ENCODE results near the gene SLC10A2.

The SLC10A2 gene

GRCh38 chr13:103044056-103044455 lies 22.2 kb downstream of the SLC10A2 start:
- in situ Hi-C loops (cut with HindIII; ENCODE audit: low pct_ligation_motif_present, low sequenced_read_pairs), result no loop called here
- TF ChIP-seq CTCF (IDR thresholded peaks at IDR 0.05; ENCODE audit: low read depth, low read length, missing control alignments), result no peak
- no peaks in the 10 kb centered on the region for H3K27me3 ChIP-seq (replicated peaks)

GRCh38 chr13:103040006-103040405 lies 26.2 kb downstream of the SLC10A2 start:
- in situ Hi-C loops (cut with HindIII; ENCODE audit: low pct_ligation_motif_present, low sequenced_read_pairs), result no loop called here
- no peak overlapping the region for H3K4me3 ChIP-seq (ENCODE audit: low read depth, low read length)
- H3K27ac ChIP-seq, result no peak overlapping the region
- no peaks in the 10 kb centered on the region for H3K36me3 ChIP-seq (replicated peaks)
- TF ChIP-seq CTCF (IDR thresholded peaks at IDR 0.05; ENCODE audit: low read depth, low read length, missing control alignments), result no peak
- DNase-seq, result no peak
- H3K27me3 ChIP-seq (replicated peaks), result no peaks in the 10 kb centered on the region

More at GRCh38 chr13:103044056-103044455, 22.2 kb downstream of the SLC10A2 start:
- no peaks in the 10 kb centered on the region for H3K36me3 ChIP-seq (replicated peaks)
- no peak overlapping the region for H3K4me3 ChIP-seq (ENCODE audit: low read depth, low read length)
- DNase-seq, result no peak
- no peak overlapping the region for H3K27ac ChIP-seq

GRCh38 chr13:103039183-103039582 lies 27.0 kb downstream of the SLC10A2 start:
- TF ChIP-seq CTCF (IDR thresholded peaks at IDR 0.05; ENCODE audit: low read depth, low read length, missing control alignments), result no peak
- no peaks in the 10 kb centered on the region for H3K36me3 ChIP-seq (replicated peaks)
- H3K27ac ChIP-seq, result no peak overlapping the region
- DNase-seq, result no peak
- in situ Hi-C loops (cut with HindIII; ENCODE audit: low pct_ligation_motif_present, low sequenced_read_pairs), result no loop called here
- H3K4me3 ChIP-seq (ENCODE audit: low read depth, low read length), result no peak overlapping the region
- no peaks in the 10 kb centered on the region for H3K27me3 ChIP-seq (replicated peaks)

GRCh38 chr13:103036268-103036667 lies 29.9 kb downstream of the SLC10A2 start:
- in situ Hi-C loops (cut with HindIII; ENCODE audit: low pct_ligation_motif_present, low sequenced_read_pairs), result no loop called here
- Histone ChIP-seq H3K27me3 (replicated peaks) (no peaks in the 10 kb centered on the region), H3K4me3 (ENCODE audit: low read depth, low read length) (no peak overlapping the region), H3K36me3 (replicated peaks) (no peaks in the 10 kb centered on the region), H3K27ac (no peak overlapping the region)
- no peak for DNase-seq
- TF ChIP-seq CTCF (IDR thresholded peaks at IDR 0.05; ENCODE audit: low read depth, low read length, missing control alignments), result no peak

- Histone ChIP-seq H3K27me3 (replicated peaks) (no peaks in the 10 kb centered on the region), H3K4me3 (ENCODE audit: low read depth, low read length) (no peak overlapping the region), H3K36me3 (replicated peaks) (no peaks in the 10 kb centered on the region), H3K27ac (no peak overlapping the region)
- DNase-seq, result no peak
- in situ Hi-C loops (cut with HindIII; ENCODE audit: low pct_ligation_motif_present, low sequenced_read_pairs), result no loop called here
- TF ChIP-seq CTCF (IDR thresholded peaks at IDR 0.05; ENCODE audit: low read depth, low read length, missing control alignments), result no peak
These were observed 32.2 kb downstream of the SLC10A2 start for GRCh38 chr13:103033999-103034398.

GRCh38 chr13:103031332-103031873 lies 34.8 kb downstream of the SLC10A2 start:
- Histone ChIP-seq H3K27me3 (replicated peaks) (no peaks in the 10 kb centered on the region), H3K27ac (no peak overlapping the region), H3K4me3 (ENCODE audit: low read depth, low read length) (no peak overlapping the region), H3K36me3 (replicated peaks) (no peaks in the 10 kb centered on the region)
- in situ Hi-C loops (cut with HindIII; ENCODE audit: low pct_ligation_motif_present, low sequenced_read_pairs), result no loop called here
- DNase-seq, result no peak
- TF ChIP-seq CTCF (IDR thresholded peaks at IDR 0.05; ENCODE audit: low read depth, low read length, missing control alignments), result no peak

Measured in brain microvascular endothelial cell (primary cell).